ENCODE data around the gene SFMBT2. TPM values are rescaled to one million over a fixed set of nuclear protein-coding genes. Genes with fewer than 3 reads are reported as not detected.

Gene SFMBT2
- total RNA-seq, 1 experiment from 2014 or later, result 0.02 TPM

DNA sequence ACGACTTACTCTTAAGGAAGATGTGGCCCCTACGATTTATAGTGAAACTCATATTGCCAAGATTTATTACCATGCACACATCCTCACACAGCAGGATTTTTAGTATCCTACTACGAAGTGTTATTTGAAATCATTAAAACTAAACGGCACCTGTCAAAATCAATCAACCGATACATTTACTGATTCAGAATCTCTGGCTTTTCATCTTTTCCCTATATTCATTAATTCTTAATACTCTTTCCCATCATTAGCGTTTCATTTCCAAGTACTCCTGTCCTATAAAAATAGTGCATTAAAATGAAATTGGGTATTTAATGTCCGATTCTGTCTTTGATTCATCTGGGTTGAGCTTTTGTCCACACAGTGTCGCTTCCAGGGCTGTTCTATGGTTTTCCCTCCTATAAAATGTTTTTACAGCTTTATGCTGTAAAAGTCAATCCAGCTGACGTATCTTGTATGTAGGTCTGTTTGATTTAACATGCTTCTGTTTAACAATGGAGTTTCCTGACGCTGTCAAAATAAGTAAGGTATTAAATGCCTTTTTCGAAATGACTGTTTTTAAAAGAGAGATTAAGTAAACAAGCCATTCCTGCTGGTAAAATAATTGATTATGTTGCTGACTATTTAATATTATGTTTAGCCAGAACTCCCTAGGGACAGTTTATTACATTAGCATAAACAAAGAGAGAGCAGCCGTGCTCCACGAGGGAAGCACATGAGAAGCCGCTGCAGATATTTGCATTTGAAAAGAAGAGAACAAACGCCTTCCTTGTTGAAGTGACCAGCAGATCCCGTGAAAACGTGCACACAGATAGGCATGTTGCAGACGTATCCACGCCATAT, 22.3 kb upstream of the SFMBT2 start:
- H3K9me2 ChIP-seq (ENCODE audit: insufficient read depth), result no peaks in the 10 kb centered on the region
- intact Hi-C loops (cut with micrococcal nuclease), result no loop called here
- H3K4me1 ChIP-seq (ENCODE audit: control insufficient read depth in 1 of 2, insufficient read depth in 2 of 2, low read length in 2 of 2), result no peaks in the 10 kb centered on the region
- DNase-seq (ENCODE audit: low read depth, low spot score) (no peak), ATAC-seq (no peak)
- no peak overlapping the region for H2AFZ ChIP-seq (ENCODE audit: low read depth, low read length, poor library complexity, severe bottlenecking)
- H3K9me3 ChIP-seq (ENCODE audit: control insufficient read depth in 1 of 2, insufficient read depth in 1 of 2, low read depth in 1 of 2, low read length in 2 of 2), result no peaks in the 10 kb centered on the region
- no peaks in the 10 kb centered on the region for H4K20me1 ChIP-seq (ENCODE audit: insufficient read depth)
- no peak for TF ChIP-seq YY1 (IDR thresholded peaks at IDR 0.05; ENCODE audit: extremely low read depth, insufficient replicate concordance, low read depth, low read length)
- no peak for TF ChIP-seq ZNF274 (IDR thresholded peaks at IDR 0.05; ENCODE audit: low read depth, low read length)
- no peak for TF ChIP-seq FOSL1 (IDR thresholded peaks at IDR 0.05; ENCODE audit: low read depth)
- TF ChIP-seq MAX (IDR thresholded peaks at IDR 0.05), result no peak
- no peak for TF ChIP-seq EZH2 (IDR thresholded peaks at IDR 0.05)
- no peak for TF ChIP-seq ZBTB33 (IDR thresholded peaks at IDR 0.05; ENCODE audit: extremely low read depth, insufficient replicate concordance, low read length)
- no peak for TF ChIP-seq SIN3A (IDR thresholded peaks at IDR 0.05; ENCODE audit: low read depth)
- TF ChIP-seq SRF (IDR thresholded peaks at IDR 0.05; ENCODE audit: low read depth), result no peak
- no peak for TF ChIP-seq CEBPB (IDR thresholded peaks at IDR 0.05; ENCODE audit: low read depth)
- TF ChIP-seq POLR2AphosphoS5 (IDR thresholded peaks at IDR 0.05; ENCODE audit: low read depth, low read length), result no peak
- TF ChIP-seq, protein P1, sequence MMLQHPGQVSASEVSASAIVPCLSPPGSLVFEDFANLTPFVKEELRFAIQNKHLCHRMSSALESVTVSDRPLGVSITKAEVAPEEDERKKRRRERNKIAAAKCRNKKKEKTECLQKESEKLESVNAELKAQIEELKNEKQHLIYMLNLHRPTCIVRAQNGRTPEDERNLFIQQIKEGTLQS (IDR thresholded peaks at IDR 0.05), result no peak
- no peak for TF ChIP-seq EGR1 (IDR thresholded peaks at IDR 0.05; ENCODE audit: low read depth)
- no peak for TF ChIP-seq ELF1 (IDR thresholded peaks at IDR 0.05; ENCODE audit: borderline replicate concordance, low read depth)
- TF ChIP-seq, protein P2, sequence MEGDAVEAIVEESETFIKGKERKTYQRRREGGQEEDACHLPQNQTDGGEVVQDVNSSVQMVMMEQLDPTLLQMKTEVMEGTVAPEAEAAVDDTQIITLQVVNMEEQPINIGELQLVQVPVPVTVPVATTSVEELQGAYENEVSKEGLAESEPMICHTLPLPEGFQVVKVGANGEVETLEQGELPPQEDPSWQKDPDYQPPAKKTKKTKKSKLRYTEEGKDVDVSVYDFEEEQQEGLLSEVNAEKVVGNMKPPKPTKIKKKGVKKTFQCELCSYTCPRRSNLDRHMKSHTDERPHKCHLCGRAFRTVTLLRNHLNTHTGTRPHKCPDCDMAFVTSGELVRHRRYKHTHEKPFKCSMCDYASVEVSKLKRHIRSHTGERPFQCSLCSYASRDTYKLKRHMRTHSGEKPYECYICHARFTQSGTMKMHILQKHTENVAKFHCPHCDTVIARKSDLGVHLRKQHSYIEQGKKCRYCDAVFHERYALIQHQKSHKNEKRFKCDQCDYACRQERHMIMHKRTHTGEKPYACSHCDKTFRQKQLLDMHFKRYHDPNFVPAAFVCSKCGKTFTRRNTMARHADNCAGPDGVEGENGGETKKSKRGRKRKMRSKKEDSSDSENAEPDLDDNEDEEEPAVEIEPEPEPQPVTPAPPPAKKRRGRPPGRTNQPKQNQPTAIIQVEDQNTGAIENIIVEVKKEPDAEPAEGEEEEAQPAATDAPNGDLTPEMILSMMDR (IDR thresholded peaks at IDR 0.05 in 2 of 3, conservative IDR thresholded peaks at IDR 0.05 in 1 of 3; ENCODE audit: borderline replicate concordance in 1 of 3, insufficient read depth in 1 of 3, low read depth in 2 of 3, low read length in 2 of 3), result no peak
- no peak for TF ChIP-seq CBX3 (IDR thresholded peaks at IDR 0.05; ENCODE audit: low read depth)
- H3K27me3 ChIP-seq (ENCODE audit: insufficient read depth, low read length), result peaks cover 25% of the 10 kb centered on the region
- POLR2A ChIA-PET, result no interaction called here
- H3K79me2 ChIP-seq (ENCODE audit: insufficient read depth, low read length), result no peaks in the 10 kb centered on the region
- H3K9ac ChIP-seq (ENCODE audit: low read length), result no peak overlapping the region
- H3K27ac ChIP-seq (ENCODE audit: low read depth, low read length), result no peak overlapping the region
- CTCF ChIA-PET, result no interaction called here
- no peaks in the 10 kb centered on the region for H3K36me3 ChIP-seq (ENCODE audit: control insufficient read depth in 1 of 2, insufficient read depth in 2 of 2, low read length in 2 of 2)
- BruUV-seq (replicated peaks), result no TSS peak
- H3K4me2 ChIP-seq (ENCODE audit: low read length), result no peak overlapping the region
- RAD21 ChIA-PET (ENCODE audit: low non-redundant PET in 1 of 2, low total read pairs in 2 of 2, uncharacterized antibody in 2 of 2, unreplicated experiment in 2 of 2), result no interaction called here
- no peak overlapping the region for H3K4me3 ChIP-seq (replicated peaks in 1 of 2; ENCODE audit: low read depth in 1 of 2, low read length in 2 of 2)

Measured in HCT116 (cell line).